Urinary bladder (tissue), 4 donors: ENCODE results near the gene OR10A5. TPM values are rescaled to one million over a fixed set of nuclear protein-coding genes. Genes with fewer than 3 reads are reported as not detected.

Experiments
- DNase-seq: peaks from one replicate; pipeline ENCODE4 v3.0.0-alpha.2; 2015; ENCODE audit errors: extremely low spot score
- H3K27ac ChIP-seq: one replicate; pipeline ENCODE4 v1.5.1; 2013; ENCODE audit warnings: low read depth, mild to moderate bottlenecking, moderate library complexity
- H3K36me3 ChIP-seq: one replicate; pipeline ENCODE4 v1.6.1; 2013; ENCODE audit warnings: mild to moderate bottlenecking, moderate library complexity; ENCODE audit not compliant: insufficient read depth
- H3K4me1 ChIP-seq: one replicate; pipeline ENCODE4 v1.6.1; 2013; ENCODE audit warnings: mild to moderate bottlenecking, moderate library complexity; ENCODE audit not compliant: insufficient read depth
- H3K4me3 ChIP-seq: one replicate; pipeline ENCODE4 v1.5.1; 2013; ENCODE audit warnings: low read depth, low read length
- WGBS: extraction: QIAGEN DNeasy Blood & Tissue Kit; methylation state at CpG from one replicate; pipeline ENCODE4 v1.1.7; 2013; 5-methylcytosine and 5-hydroxymethylcytosine counted together
- polyA plus RNA-seq: library from polyadenylated mRNA; stranded (reverse); fragments of 200-250 nt; gene quantifications from one replicate; pipeline ENCODE4 v1.2.3, GENCODE V29; 2013
- total RNA-seq: library from RNA; depleted of rRNA; stranded (reverse); fragments of >200 nt; gene quantifications from one replicate; pipeline ENCODE4 v1.2.3, GENCODE V29; 2014
- donor health status: healthy with polysubstance abuse.
- donor health status: healthy.

OR10A5 gene
- total and polyA plus RNA-seq, 2 donors, result not detected

GRCh38 chr11:6892400-6892799 is 46.9 kb downstream of the OR10A5 start, which contains the start of gene OR2D2:
Gene OR2D2, minus strand, starts transcription at chr11:6892500. Its CDS starts 0 bp downstream, at chr11:6892500.
- Histone ChIP-seq H3K4me3 (no peak within 1 kb of the TSS), H3K4me1 (no peaks in the 10 kb centered on the region), H3K36me3 (no peaks in the 10 kb centered on the region), H3K27ac (no peak within 1 kb of the TSS)
- WGBS, result 85% methylated on average over 2 of the region's 2 CpGs
- no peak for DNase-seq

- Histone ChIP-seq H3K4me3 (no peak overlapping the region), H3K36me3 (no peaks in the 10 kb centered on the region), H3K27ac (no peak overlapping the region), H3K4me1 (no peaks in the 10 kb centered on the region)
- DNase-seq, result no peak
These were observed 48.6 kb downstream of the OR10A5 start for GRCh38 chr11:6894097-6894496.

GRCh38 chr11:6895010-6895409 is 49.5 kb downstream of the OR10A5 start:
- no peaks in the 10 kb centered on the region for H3K4me1 ChIP-seq
- no peak for DNase-seq
- no peaks in the 10 kb centered on the region for H3K36me3 ChIP-seq
- no peak overlapping the region for H3K27ac ChIP-seq
- no peak overlapping the region for H3K4me3 ChIP-seq

Other genes with a start within 250 kb of the OR10A5 start
- 14.2 TPM for gene RRP8, start 242.1 kb upstream of the OR10A5 start, total RNA-seq
- 24.8 TPM for gene RRP8, start 242.1 kb upstream of the OR10A5 start, polyA plus RNA-seq
- 216 TPM for gene ILK, start 241.9 kb upstream of the OR10A5 start, total RNA-seq
- gene ILK, start 241.9 kb upstream of the OR10A5 start, polyA plus RNA-seq, result 578 TPM
- gene TAF10, start 233.5 kb upstream of the OR10A5 start, total RNA-seq, result 12.4 TPM
- 65.3 TPM for gene TAF10, start 233.5 kb upstream of the OR10A5 start, polyA plus RNA-seq
- gene TPP1, start 226.3 kb upstream of the OR10A5 start, total RNA-seq, result 48.9 TPM
- gene TPP1, start 226.3 kb upstream of the OR10A5 start, polyA plus RNA-seq, result 101 TPM
- 49.2 TPM for gene DCHS1, start 189.9 kb upstream of the OR10A5 start, total RNA-seq
- 28.6 TPM for gene DCHS1, start 189.9 kb upstream of the OR10A5 start, polyA plus RNA-seq
- gene MRPL17, start 162.3 kb upstream of the OR10A5 start, total RNA-seq, result 29.9 TPM
- 34.3 TPM for gene MRPL17, start 162.3 kb upstream of the OR10A5 start, polyA plus RNA-seq
- gene OR2AG2, start 73.7 kb upstream of the OR10A5 start, total RNA-seq, result 0.26 TPM
- 0.03 TPM for gene OR2AG2, start 73.7 kb upstream of the OR10A5 start, polyA plus RNA-seq
- not detected for gene OR2AG1, start 62.7 kb upstream of the OR10A5 start, total RNA-seq
- gene OR2AG1, start 62.7 kb upstream of the OR10A5 start, polyA plus RNA-seq, result not detected
- 0.85 TPM for gene OR6A2, start 46.0 kb upstream of the OR10A5 start, total RNA-seq
- not detected for gene OR6A2, start 46.0 kb upstream of the OR10A5 start, polyA plus RNA-seq
- gene OR10A2, start 17.4 kb downstream of the OR10A5 start, total RNA-seq, result not detected
- not detected for gene OR10A2, start 17.4 kb downstream of the OR10A5 start, polyA plus RNA-seq
- not detected for gene OR10A4, start 30.9 kb downstream of the OR10A5 start, total RNA-seq
- gene OR10A4, start 30.9 kb downstream of the OR10A5 start, polyA plus RNA-seq, result not detected
- 0.53 TPM for gene OR2D2, start 46.8 kb downstream of the OR10A5 start, total RNA-seq
- not detected for gene OR2D2, start 46.8 kb downstream of the OR10A5 start, polyA plus RNA-seq
- gene OR2D3, start 75.3 kb downstream of the OR10A5 start, total RNA-seq, result not detected
- gene OR2D3, start 75.3 kb downstream of the OR10A5 start, polyA plus RNA-seq, result not detected
- gene ZNF215, start 80.7 kb downstream of the OR10A5 start, total RNA-seq, result 2.0 TPM
- gene ZNF215, start 80.7 kb downstream of the OR10A5 start, polyA plus RNA-seq, result 0.47 TPM
- 12.5 TPM for gene ZNF214, start 174.7 kb downstream of the OR10A5 start, total RNA-seq
- 2.8 TPM for gene ZNF214, start 174.7 kb downstream of the OR10A5 start, polyA plus RNA-seq
- 0.42 TPM for gene NLRP14, start 174.8 kb downstream of the OR10A5 start, total RNA-seq
- 0.01 TPM for gene NLRP14, start 174.8 kb downstream of the OR10A5 start, polyA plus RNA-seq
- not detected for gene RBMXL2, start 243.3 kb downstream of the OR10A5 start, total RNA-seq
- not detected for gene RBMXL2, start 243.3 kb downstream of the OR10A5 start, polyA plus RNA-seq